Natural killer cell (primary cell): ENCODE measurements around the gene ACOT7. TPM values are rescaled to one million over a fixed set of nuclear protein-coding genes. Genes with fewer than 3 reads are reported as not detected.

Experiments
- ATAC-seq, 3 donors: fragments of 150-1000 bp in 2 of 3; fragments of 200-7000 bp in 1 of 3; cut with Tn5 transposase; 1 replicate in 1 of 3; 2 replicates in 2 of 3; pipeline ENCODE4 v1.10.0; 2021; ENCODE audit warnings: mild to moderate bottlenecking in 2 of 3, moderate library complexity in 2 of 3
- DNase-seq, 2 donors: peaks; one replicate each; pipeline versions ENCODE4 v3.0.0 to v3.0.0-alpha.2; 2013 to 2021; ENCODE audit warnings: mixed read lengths in 1 of 2
- H3K27ac ChIP-seq: one replicate; pipeline ENCODE4 v1.5.1; 2013; ENCODE audit warnings: mild to moderate bottlenecking, low read length
- H3K27me3 ChIP-seq: one replicate; pipeline ENCODE4 v1.6.1; 2013; ENCODE audit warnings: low read length; ENCODE audit not compliant: control insufficient read depth, insufficient read depth
- H3K36me3 ChIP-seq: one replicate; pipeline ENCODE4 v1.6.1; 2013; ENCODE audit warnings: low read length; ENCODE audit not compliant: control insufficient read depth, insufficient read depth
- H3K4me1 ChIP-seq: one replicate; pipeline ENCODE4 v1.6.1; 2013; ENCODE audit warnings: low read length; ENCODE audit not compliant: control insufficient read depth, insufficient read depth
- H3K4me3 ChIP-seq: one replicate; pipeline ENCODE4 v1.5.1; 2013; ENCODE audit warnings: low read length
- H3K9me3 ChIP-seq: one replicate; pipeline ENCODE4 v1.6.1; 2013; ENCODE audit warnings: low read length; ENCODE audit not compliant: control insufficient read depth, insufficient read depth
- H3K27ac Mint-ChIP-seq, 2 donors: one replicate each; pipeline ENCODE4 v1.8.0; 2022; ENCODE audit warnings: mild to moderate bottlenecking in 2 of 2, mixed read lengths in 2 of 2, moderate library complexity in 1 of 2
- H3K27me3 Mint-ChIP-seq, 2 donors: one replicate each; pipeline ENCODE4 v1.8.0; 2022; ENCODE audit warnings: low read depth in 2 of 2, mixed read lengths in 2 of 2
- H3K36me3 Mint-ChIP-seq: one replicate; pipeline ENCODE4 v1.8.0; 2022; ENCODE audit warnings: mixed read lengths
- H3K4me1 Mint-ChIP-seq, 2 donors: one replicate each; pipeline ENCODE4 v1.8.0; 2022; ENCODE audit warnings: mixed read lengths in 2 of 2
- H3K4me3 Mint-ChIP-seq: one replicate; pipeline ENCODE4 v1.8.0; 2022; ENCODE audit warnings: mild to moderate bottlenecking, moderate library complexity, mixed read lengths
- H3K9me3 Mint-ChIP-seq, 2 donors: one replicate each; pipeline ENCODE4 v1.8.0; 2022; ENCODE audit warnings: mixed read lengths in 2 of 2
- WGBS: methylation state at CpG from one replicate; pipeline ENCODE4 v1.1.7; 2013; ENCODE audit warnings: missing lambda C conversion rate; ENCODE audit not compliant: insufficient coverage; 5-methylcytosine and 5-hydroxymethylcytosine counted together
- intact Hi-C: fragments of 100-400 bp; cut with micrococcal nuclease; formaldehyde crosslinking; loops from one replicate; pipeline ENCODE4 v1.14.2; 2022
- total RNA-seq, 4 donors: library from RNA; stranded (reverse); fragments of 120-200 nt in 1 of 4; gene quantifications; one replicate each; pipeline versions ENCODE4 v1.2.3 to v1.2.4, GENCODE V29; 2013 to 2022
- TF ChIP-seq, protein P1 (sequence below): fragments of 200-600 bp; IDR thresholded peaks from one replicate; pipeline ENCODE4 v1.8.0; 2022; ENCODE audit warnings: antibody characterized with exemption

ACOT7 gene
- total RNA-seq, 3 donors from 2014 or later (not counting 1 experiment from before 2014, with no cell fraction given), result 11.5 to 16.9 (median 15.4) TPM

DNA sequence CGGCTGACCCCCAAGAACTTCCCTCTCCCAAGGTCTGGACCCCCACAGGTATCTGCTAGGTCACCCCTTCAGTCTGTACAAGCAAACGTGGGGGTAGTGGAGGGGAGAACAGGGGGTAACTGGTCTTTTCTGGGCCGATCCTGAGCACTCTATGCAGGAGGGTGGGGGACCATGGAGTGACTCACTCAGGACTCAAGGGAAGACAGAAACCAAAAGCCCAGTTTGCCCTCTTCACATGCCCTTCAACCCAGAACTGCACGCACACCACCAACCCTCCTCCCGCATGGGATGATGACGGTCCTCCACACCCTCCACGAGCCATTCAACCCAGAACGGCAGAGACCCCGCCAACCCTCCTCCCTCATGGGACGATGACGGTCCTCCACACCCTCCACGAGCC is 79.1 kb downstream of the ACOT7 start:
- intact Hi-C loops, result no loop called here
- Mint-ChIP-seq H3K4me3 (no peak overlapping the region), H3K36me3 (no peaks in the 10 kb centered on the region), H3K9me3 (no peaks in the 10 kb centered on the region), H3K27ac (no peak overlapping the region), H3K4me1 (peaks cover 0 to 6% of the 10 kb centered on the region in 2 donors), H3K27me3 (no peaks in the 10 kb centered on the region)
- Histone ChIP-seq H3K9me3 (no peaks in the 10 kb centered on the region), H3K4me1 (no peaks in the 10 kb centered on the region), H3K36me3 (no peaks in the 10 kb centered on the region), H3K4me3 (no peak overlapping the region), H3K27ac (no peak overlapping the region), H3K27me3 (no peaks in the 10 kb centered on the region)
- ATAC-seq, result no peak
- 91% methylated on average over 12 of the region's 12 CpGs for WGBS
- no peak for DNase-seq
- TF ChIP-seq, protein P1, sequence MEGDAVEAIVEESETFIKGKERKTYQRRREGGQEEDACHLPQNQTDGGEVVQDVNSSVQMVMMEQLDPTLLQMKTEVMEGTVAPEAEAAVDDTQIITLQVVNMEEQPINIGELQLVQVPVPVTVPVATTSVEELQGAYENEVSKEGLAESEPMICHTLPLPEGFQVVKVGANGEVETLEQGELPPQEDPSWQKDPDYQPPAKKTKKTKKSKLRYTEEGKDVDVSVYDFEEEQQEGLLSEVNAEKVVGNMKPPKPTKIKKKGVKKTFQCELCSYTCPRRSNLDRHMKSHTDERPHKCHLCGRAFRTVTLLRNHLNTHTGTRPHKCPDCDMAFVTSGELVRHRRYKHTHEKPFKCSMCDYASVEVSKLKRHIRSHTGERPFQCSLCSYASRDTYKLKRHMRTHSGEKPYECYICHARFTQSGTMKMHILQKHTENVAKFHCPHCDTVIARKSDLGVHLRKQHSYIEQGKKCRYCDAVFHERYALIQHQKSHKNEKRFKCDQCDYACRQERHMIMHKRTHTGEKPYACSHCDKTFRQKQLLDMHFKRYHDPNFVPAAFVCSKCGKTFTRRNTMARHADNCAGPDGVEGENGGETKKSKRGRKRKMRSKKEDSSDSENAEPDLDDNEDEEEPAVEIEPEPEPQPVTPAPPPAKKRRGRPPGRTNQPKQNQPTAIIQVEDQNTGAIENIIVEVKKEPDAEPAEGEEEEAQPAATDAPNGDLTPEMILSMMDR, result no peak

- Histone ChIP-seq H3K4me1 (no peaks in the 10 kb centered on the region), H3K27ac (no peak overlapping the region), H3K27me3 (no peaks in the 10 kb centered on the region), H3K4me3 (no peak overlapping the region), H3K36me3 (no peaks in the 10 kb centered on the region), H3K9me3 (no peaks in the 10 kb centered on the region)
- Mint-ChIP-seq H3K9me3 (no peaks in the 10 kb centered on the region), H3K27me3 (no peaks in the 10 kb centered on the region), H3K4me3 (no peak overlapping the region), H3K27ac (no peak overlapping the region), H3K4me1 (peaks cover 0 to 6% of the 10 kb centered on the region in 2 donors), H3K36me3 (no peaks in the 10 kb centered on the region)
- ATAC-seq (peak in 1 of 3 donors; percentile 33), DNase-seq (no peak)
- WGBS, result 79% methylated on average over 18 of the region's 18 CpGs
- TF ChIP-seq, protein P1, result no peak
- intact Hi-C loops, result no loop called here
Observed at GRCh38 chr1:6313393-6314200, 80.0 kb downstream of the ACOT7 start.

GRCh38 chr1:6310116-6310848 is 83.3 kb downstream of the ACOT7 start:
- Histone ChIP-seq H3K27ac (no peak overlapping the region), H3K36me3 (no peaks in the 10 kb centered on the region), H3K4me1 (no peaks in the 10 kb centered on the region), H3K27me3 (no peaks in the 10 kb centered on the region), H3K4me3 (no peak overlapping the region), H3K9me3 (no peaks in the 10 kb centered on the region)
- no peaks in the 10 kb centered on the region for H3K36me3 Mint-ChIP-seq
- H3K4me3 Mint-ChIP-seq, result no peak overlapping the region
- no peak overlapping the region for H3K27ac Mint-ChIP-seq
- WGBS, result 94% methylated on average over 9 of the region's 9 CpGs
- intact Hi-C loops, result no loop called here
- DNase-seq (no peak), ATAC-seq (no peak)
- TF ChIP-seq, protein P1, result no peak
- peaks cover 0 to 18% of the 10 kb centered on the region in 2 donors for H3K4me1 Mint-ChIP-seq
- peaks cover 0 to 2% of the 10 kb centered on the region in 2 donors for H3K27me3 Mint-ChIP-seq
- H3K9me3 Mint-ChIP-seq, result no peaks in the 10 kb centered on the region
